ENCODE data around the gene SLC35D3. TPM values are rescaled to one million over a fixed set of nuclear protein-coding genes. Genes with fewer than 3 reads are reported as not detected.

SLC35D3 gene
- polyA plus RNA-seq, 3 donors = not detected

DNA sequence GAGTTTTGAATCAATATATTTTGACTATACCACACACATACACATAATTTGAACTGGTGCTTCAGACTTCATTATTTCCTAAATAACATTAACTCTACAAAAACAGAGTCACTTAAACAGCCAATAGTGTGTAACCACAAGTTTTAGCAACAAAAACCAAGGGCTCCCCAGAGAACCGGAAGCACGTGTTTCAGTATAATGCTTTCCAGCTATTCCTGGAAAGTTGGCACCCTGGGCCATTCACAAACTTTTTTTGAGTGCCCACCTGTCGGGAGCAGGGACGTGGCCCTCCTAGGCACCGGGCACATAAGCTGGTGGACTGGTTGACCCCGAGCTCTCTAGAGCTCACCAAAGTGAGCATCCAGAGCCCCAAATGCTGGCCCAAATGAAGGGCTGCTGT lies 1.9 kb upstream of the SLC35D3 start:
- no peak for DNase-seq
- H3K4me1 Mint-ChIP-seq = peaks cover 35% of the 10 kb centered on the region
- H3K4me2 ChIP-seq (replicated peaks; ENCODE audit: extremely low read depth, low read length, poor library complexity, severe bottlenecking) = peak overlapping the region; percentile 79
- peaks cover 67 to 75% (median 72%) of the 10 kb centered on the region in 3 donors for H3K27me3 Mint-ChIP-seq (ENCODE audit: low read depth in 3 of 3)
- TF ChIP-seq CTCF (IDR thresholded peaks at IDR 0.05) = no peak
- H3K4me1 ChIP-seq (ENCODE audit: control insufficient read depth in 1 of 2, insufficient read depth in 2 of 2, low read length in 2 of 2) = peaks cover 34 to 41% of the 10 kb centered on the region in 2 donors
- H3K9me3 Mint-ChIP-seq = peaks cover 0 to 17% (median 14%) of the 10 kb centered on the region in 7 donors
- H3K9me3 ChIP-seq (replicated peaks in 1 of 2; ENCODE audit: control insufficient read depth in 1 of 2, insufficient read depth in 1 of 2, low read length in 2 of 2) = peaks cover 0 to 28% of the 10 kb centered on the region in 2 donors
- H2AFZ ChIP-seq (ENCODE audit: insufficient read depth, low read depth, low read length, poor library complexity, severe bottlenecking) = no peak overlapping the region
- peak overlapping the region; percentile 79 to 92 for H3K4me3 Mint-ChIP-seq
- peak overlapping the region in 1 of 7 donors; percentile 38 for H3K27ac Mint-ChIP-seq
- peaks cover 11 to 21% of the 10 kb centered on the region in 2 donors for H3K36me3 Mint-ChIP-seq
- intact Hi-C loops (cut with micrococcal nuclease) = no loop called here
- WGBS (ENCODE audit: insufficient coverage) = 17% methylated on average over 6 of the region's 6 CpGs
- peak overlapping the region in 1 of 3 experiments; percentile 74 for H3K4me3 ChIP-seq (replicated peaks in 1 of 3; ENCODE audit: low read depth in 2 of 3, low read length in 3 of 3)
- no peak overlapping the region for H3K9ac ChIP-seq (ENCODE audit: insufficient read depth, low read length, poor library complexity, severe bottlenecking)
- no peaks in the 10 kb centered on the region for H3K79me2 ChIP-seq (ENCODE audit: insufficient read depth, low read length)
- H3K27me3 ChIP-seq (ENCODE audit: control insufficient read depth in 2 of 2, insufficient read depth in 2 of 2, low read length in 2 of 2) = peaks cover 55 to 66% of the 10 kb centered on the region in 2 donors
- no peaks in the 10 kb centered on the region for H3K36me3 ChIP-seq (replicated peaks in 1 of 2; ENCODE audit: control insufficient read depth in 1 of 2, insufficient read depth in 2 of 2, low read length in 2 of 2)
- no peaks in the 10 kb centered on the region for H4K20me1 ChIP-seq (ENCODE audit: insufficient read depth, low read length)
- no peak overlapping the region for H3K27ac ChIP-seq (ENCODE audit: low read depth in 1 of 2, low read length in 2 of 2)

DNA sequence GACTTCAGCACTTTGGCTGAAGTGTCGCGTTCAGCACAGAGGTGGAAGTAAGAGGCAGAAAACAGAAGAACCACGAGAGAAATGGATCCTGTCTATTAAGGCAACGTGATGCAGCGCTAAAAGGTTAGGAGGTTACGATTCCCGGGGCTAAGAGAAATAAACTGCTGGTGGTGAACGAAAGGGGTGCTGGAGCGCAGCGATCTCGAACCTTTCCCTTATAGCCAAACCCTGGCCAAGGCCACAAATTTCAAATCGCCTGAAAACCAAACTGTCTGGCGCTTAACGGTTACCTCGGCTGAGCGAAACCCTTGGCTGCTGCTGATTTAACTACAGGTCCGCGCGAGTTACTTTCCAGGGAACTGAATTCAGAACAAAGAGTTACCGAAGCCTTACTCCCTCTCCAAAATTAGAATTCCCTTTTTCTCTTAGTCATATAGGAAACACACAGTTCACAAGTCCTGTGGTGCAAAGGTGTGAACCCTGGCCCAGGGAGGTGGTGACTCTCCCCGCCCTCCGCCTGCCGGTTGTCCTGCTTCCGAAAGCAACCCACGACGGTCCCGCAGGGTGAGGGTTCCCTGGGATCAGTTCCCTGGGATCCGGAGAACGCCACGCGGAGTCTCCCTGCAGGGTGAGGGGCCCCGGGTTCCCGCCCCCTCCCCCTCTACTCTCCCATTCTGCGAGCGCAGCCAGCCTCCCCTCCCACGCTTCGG lies 1.3 kb upstream of the SLC35D3 start:
- H4K20me1 ChIP-seq (ENCODE audit: insufficient read depth, low read length) = no peaks in the 10 kb centered on the region
- peak overlapping the region; percentile 79 for H3K4me2 ChIP-seq (replicated peaks; ENCODE audit: extremely low read depth, low read length, poor library complexity, severe bottlenecking)
- H3K4me1 Mint-ChIP-seq = peaks cover 35% of the 10 kb centered on the region
- H3K79me2 ChIP-seq (ENCODE audit: insufficient read depth, low read length) = no peaks in the 10 kb centered on the region
- 2% methylated on average over 28 of the region's 37 CpGs for WGBS (ENCODE audit: insufficient coverage)
- peak overlapping the region; percentile 28 to 74 (median 28) for H3K4me3 ChIP-seq (replicated peaks in 1 of 3; ENCODE audit: low read depth in 2 of 3, low read length in 3 of 3)
- peaks cover 0 to 17% (median 14%) of the 10 kb centered on the region in 7 donors for H3K9me3 Mint-ChIP-seq
- H3K9me3 ChIP-seq (replicated peaks in 1 of 2; ENCODE audit: control insufficient read depth in 1 of 2, insufficient read depth in 1 of 2, low read length in 2 of 2) = peaks cover 0 to 28% of the 10 kb centered on the region in 2 donors
- H3K27ac Mint-ChIP-seq = peak overlapping the region in 2 of 7 donors; percentile 38 to 49
- no peak for TF ChIP-seq CTCF (IDR thresholded peaks at IDR 0.05)
- peaks cover 34 to 41% of the 10 kb centered on the region in 2 donors for H3K4me1 ChIP-seq (ENCODE audit: control insufficient read depth in 1 of 2, insufficient read depth in 2 of 2, low read length in 2 of 2)
- H3K4me3 Mint-ChIP-seq = peak overlapping the region; percentile 79 to 92
- peaks cover 69 to 81% (median 72%) of the 10 kb centered on the region in 3 donors for H3K27me3 Mint-ChIP-seq (ENCODE audit: low read depth in 3 of 3)
- no peak for DNase-seq
- H2AFZ ChIP-seq (ENCODE audit: insufficient read depth, low read depth, low read length, poor library complexity, severe bottlenecking) = peak overlapping the region; percentile 59
- intact Hi-C loops (cut with micrococcal nuclease) = no loop called here
- H3K9ac ChIP-seq (ENCODE audit: insufficient read depth, low read length, poor library complexity, severe bottlenecking) = peak overlapping the region; percentile 27
- peaks cover 55 to 73% of the 10 kb centered on the region in 2 donors for H3K27me3 ChIP-seq (ENCODE audit: control insufficient read depth in 2 of 2, insufficient read depth in 2 of 2, low read length in 2 of 2)
- H3K36me3 Mint-ChIP-seq = peaks cover 5 to 15% of the 10 kb centered on the region in 2 donors
- no peak overlapping the region for H3K27ac ChIP-seq (ENCODE audit: low read depth in 1 of 2, low read length in 2 of 2)
- H3K36me3 ChIP-seq (replicated peaks in 1 of 2; ENCODE audit: control insufficient read depth in 1 of 2, insufficient read depth in 2 of 2, low read length in 2 of 2) = no peaks in the 10 kb centered on the region
